ENCODE measurements around the gene MCM3.

Gene MCM3

DNA sequence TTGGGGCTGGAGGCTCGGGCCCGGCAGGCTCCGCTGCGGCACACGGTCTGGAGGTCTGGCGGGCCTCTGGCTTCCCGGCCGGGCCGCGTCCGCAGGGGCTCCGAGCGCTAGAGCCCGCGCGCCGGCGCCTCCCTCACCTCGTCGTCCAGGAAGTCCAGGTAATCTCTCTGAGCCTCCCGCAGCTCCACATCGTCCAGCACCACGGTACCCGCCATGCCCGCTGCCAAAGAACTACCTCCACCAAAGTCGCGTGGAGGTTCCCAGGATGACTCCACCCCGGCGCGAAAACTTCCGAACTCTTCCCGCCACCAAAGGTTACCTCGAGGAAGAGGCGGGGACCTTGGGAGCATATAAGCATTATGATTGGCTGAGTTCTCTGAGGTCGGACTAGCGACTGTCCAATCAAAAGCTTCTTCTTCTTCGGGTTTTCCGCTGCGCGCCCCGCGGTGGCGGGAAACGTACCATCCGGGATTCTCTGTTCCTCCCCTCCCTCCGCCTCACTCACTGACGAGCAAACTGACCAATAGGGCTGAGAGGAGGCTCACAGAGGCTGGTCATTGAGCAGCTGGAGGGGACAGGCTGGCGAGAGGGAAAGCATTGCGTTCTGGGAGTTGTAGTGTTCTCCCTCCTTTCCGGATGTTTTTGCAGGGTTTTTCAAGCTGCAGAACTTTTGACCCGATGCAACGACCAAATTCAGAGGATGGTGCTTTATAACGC is at the start of gene MCM3:
TSS of gene MCM3 (minus strand) at position 283 of the 717 bp plus-strand sequence. CDS start at position 215, 68 bp downstream.
- DNase-seq, result peak; percentile 97

GRCh38 chr6:52333840-52334200 is 49.3 kb upstream of the MCM3 start:
- DNase-seq, result no peak

DNA sequence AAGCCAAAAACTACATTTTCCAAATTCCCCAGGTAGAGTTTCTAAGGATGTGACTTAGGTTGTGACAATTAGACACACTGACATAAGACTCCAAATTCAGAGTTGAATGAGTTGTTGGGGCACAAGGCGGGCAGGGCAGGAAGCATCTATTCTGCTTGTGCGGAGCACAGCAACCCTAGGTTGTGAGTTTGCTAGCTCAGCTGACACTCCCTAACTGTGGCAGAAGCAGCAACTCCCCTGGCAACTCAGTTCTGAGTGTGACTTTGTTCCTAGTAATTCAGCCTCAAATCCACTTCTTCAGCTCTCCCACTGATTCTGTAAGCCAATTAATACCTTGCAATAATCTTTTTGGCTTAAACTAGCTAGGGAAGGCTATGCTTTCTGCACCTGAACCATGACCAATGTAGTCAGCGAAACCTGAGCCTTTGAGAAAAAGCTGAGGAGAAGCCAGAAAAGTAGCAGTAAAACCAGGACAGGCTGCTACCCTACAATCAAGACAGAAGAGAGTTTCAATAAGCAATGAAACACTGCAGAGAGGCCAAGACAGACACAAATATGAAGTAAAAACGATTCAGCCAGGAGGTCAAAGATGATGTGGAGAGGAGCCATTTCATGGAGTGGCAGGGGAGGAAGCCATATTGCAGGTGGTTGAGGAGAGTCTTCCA is 47.4 kb upstream of the MCM3 start:
- DNase-seq, result no peak

GRCh38 chr6:52330470-52330869 is 45.9 kb upstream of the MCM3 start:
- DNase-seq, result no peak

GRCh38 chr6:52328729-52329128 is 44.2 kb upstream of the MCM3 start:
- no peak for DNase-seq

DNA sequence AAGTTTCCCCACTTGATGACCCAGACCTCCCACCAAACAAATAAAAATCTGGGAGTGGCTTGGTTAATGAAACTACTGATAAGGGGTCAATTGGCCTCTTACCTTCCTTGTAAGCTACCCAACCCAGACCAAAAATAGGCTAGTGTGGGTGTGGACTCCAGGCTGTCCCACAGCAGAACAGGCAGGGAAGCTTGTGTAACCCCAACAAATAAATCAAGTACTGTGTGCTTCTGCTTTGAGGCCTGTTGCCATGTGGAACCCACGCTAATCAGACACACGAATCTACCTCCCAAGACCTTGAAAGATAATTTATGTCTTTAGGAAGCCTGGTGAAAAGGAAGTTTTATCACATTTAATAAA is 43.7 kb upstream of the MCM3 start:
- DNase-seq, result no peak

DNA sequence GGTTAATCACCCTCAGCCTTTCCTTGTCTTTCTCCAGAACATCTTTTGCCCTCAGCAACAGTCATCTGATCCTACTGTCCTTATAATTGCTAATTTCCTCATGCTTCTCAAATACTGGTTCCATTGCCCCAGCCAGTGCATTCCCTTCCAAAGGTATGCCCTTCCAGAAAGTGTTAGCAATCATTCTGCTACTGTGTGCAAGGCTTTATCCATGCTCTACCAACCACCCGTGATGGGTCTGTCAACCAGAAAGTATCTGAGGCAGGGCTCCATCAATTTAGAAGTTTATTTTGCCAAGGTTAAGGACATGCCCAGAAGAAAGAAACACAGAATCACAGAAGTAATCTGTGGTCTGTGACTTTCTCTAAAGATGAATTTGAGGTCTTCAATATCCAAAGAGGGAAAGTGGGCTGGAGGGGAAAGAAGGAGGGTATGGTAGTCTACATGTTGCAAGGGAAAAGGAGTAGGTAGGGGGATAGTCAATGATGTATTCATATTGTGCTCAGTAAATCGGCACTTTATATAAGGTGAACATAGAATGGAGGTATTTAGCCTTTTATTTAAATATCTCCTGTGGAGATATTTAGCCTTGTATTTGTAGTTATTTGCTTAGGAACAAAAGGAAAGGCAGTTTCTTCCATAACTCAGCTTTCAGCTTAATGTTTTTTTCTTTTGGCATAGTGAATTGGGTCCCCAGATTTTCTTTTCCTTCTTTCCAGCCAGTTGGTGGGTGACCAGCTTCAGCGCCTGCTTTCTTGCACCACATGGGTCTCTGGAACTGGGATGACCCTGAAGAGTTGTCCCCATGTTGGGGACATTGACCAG is 42.2 kb upstream of the MCM3 start:
- DNase-seq, result no peak

- DNase-seq, result no peak
Measured at GRCh38 chr6:52325695-52326471, 41.3 kb upstream of the MCM3 start.

DNA sequence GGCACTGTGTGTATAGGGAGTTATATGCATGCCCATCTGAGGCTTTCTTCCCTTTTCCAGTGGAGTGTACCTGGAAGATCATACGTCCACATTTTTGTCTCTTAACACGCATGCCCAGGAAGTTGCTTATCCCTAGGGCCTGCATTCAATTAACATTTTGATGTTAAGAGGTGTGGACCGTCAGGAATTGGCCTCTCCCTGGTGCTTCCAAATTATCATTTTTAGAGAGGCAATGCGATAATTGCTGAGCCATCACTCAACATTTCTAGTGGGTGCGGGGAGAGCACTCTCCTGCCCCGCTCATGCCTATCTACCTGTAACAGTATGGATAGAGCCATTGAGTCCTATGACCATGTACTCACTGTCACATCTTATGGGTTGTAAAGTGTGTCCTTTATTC is 39.6 kb upstream of the MCM3 start:
- no peak for DNase-seq

DNA sequence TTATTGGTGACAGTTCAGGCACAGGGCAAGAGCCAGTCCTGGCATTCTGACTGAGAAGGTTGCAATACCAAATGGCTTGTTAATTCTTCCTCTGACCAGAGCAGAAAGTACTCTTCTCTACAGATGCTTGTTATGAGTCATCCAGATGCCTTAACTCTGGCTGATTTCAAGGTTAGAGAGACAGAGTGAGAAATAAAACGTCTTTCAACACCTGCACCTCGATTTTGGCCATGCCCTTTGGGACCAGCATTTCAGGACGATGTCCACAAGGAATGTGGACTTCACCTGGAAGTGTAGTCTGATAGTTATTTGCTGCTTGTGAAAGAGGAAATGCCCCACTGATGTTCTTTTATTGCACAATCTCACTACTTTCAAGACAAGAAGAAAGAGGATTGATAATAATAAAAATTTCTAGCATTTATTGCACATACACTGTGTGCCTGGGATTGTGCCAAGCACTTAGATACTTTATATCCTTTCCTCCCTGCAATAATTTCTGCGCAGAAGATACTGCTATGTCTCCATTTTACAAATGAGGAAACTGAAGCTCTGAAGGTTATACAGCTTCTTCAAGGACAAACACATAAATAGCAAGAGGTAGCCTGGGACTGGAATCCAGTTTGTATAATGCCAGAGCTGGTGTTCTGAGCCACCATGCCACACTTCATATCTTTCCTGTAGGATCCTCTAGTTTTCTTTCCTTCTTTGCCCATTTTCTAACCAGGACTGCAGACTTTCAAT is 33.5 kb upstream of the MCM3 start:
- DNase-seq, result no peak

- no peak for DNase-seq
Measured at GRCh38 chr6:52317211-52317610, 32.7 kb upstream of the MCM3 start.

GRCh38 chr6:52314752-52315151 is 30.2 kb upstream of the MCM3 start:
- no peak for DNase-seq

DNA sequence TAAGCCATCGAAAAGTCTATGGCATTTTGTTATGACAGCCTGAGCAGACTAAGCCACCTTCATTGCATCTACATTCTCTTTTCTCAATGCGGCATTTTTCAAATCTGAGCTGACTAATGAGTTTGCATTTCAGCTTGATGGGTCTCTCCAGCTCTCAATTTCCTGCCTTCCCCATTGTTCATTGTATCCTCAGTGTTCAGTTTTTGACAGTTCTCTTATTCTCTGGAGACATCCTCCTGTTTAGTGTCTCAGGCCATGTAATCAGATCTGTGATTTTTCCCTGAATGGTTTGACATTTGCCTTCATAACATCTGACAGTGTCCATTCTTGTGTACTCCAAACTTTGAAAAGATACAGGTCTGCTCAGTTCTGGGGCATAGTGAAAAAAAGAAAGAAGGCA is 27.9 kb upstream of the MCM3 start:
- no peak for DNase-seq

- DNase-seq, result no peak
Measured at GRCh38 chr6:52310932-52311331, 26.4 kb upstream of the MCM3 start.

GRCh38 chr6:52307900-52308372 is 23.4 kb upstream of the MCM3 start:
- no peak for DNase-seq

DNA sequence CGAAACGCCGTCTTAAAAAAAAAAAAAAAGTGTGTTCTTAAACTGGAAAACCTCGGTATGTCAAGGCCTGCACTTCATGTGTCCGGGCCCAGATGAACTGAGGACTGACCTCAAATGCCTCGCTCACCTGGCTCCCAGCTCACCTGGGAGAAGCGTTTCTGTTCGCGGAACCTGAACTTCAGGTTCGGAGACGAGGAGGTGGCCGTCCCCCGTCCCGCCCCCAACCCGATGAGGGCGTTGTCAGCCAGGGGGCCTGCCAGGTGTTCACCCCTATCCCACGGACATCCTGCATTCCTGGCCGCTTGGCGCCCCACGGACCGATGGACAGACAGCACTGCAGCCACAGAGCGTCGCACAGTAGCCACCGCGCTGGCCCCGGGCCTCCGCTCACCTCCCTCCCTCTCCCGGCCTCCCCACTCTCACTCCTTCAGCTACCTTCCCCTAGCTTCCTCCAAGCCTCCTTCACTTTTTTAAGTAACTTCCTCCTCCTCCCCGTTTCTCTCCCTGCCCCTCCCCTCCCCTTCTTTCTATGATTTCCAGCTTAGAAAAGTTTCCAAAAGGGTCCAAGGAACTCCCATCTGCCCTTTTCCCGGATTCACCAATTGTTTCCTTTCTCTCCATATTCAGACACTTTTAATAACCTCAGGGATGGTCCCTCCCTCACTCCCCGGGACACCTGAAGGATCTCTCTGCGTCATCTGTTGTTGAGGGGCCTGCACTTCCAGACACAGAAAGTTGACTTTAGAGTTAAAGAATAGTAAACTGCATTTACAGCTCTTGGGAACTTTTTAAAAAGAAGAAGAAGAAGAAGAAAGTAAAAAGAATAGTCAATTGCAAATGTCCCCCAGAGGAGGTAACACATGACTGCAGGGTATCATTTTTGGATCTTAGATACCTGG is 22.7 kb upstream of the MCM3 start:
- DNase-seq, result no peak

DNA sequence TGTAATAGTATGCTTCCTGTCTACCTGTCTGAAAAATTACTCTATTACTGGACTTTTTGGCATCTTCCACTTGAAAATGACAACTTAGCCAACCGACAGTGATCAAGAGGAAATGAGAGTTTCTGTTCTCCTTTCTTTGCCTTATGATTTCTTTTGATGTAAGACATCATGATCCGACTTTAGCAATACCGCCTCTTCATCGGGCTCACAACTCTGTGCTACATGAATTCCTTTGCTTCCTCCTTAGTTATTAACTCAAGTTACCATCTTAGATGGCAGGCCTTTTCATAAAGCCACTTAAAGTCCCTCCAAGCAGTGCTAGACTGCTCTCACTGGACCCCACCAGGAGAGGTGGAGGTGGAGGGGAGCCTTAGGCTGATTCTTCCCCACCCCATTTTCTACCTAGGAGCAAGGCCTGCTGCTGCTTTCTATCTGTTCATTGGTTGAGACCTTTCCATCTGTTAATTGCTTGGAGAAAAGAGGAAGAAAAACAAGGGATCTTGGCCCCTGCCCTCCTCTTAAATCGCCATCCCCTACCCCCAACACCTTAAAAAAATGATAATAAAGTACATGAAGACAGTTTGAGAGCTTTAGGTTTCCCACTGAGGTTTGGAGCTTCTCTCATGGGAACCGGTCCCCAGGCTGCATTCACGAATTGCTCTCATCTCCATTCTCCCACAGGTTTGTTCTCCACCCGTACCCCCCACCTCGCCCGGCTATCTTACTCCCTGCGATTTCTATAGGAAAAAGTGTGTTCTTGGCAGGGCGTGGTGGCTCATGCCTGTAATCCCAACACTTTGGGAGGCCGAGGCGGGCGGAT is 21.6 kb upstream of the MCM3 start:
- no peak for DNase-seq

- no peak for DNase-seq
Measured at GRCh38 chr6:52305411-52305810, 20.9 kb upstream of the MCM3 start.

GRCh38 chr6:52304983-52305390 is 20.4 kb upstream of the MCM3 start:
- DNase-seq, result no peak

DNA sequence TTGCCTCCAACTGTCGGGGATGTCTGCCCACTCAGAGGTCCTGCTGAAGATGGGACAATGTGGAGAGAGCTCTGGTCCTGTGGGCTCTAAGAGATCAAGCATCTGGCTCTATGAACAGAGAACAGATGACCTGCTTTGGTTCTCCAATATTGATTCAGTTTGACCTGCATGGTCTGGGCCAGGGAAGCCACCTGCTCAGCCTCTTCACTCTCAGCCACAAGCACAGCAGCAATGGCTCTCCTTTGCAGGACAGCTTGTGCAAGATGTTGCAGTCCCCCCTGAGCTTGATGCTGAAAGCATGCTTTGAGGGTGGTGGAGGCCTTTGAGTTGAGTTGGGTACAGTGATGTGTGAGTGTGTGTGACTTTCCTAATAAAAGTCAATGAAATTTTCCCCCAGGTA is 18.6 kb upstream of the MCM3 start:
- DNase-seq, result no peak

Measured in stimulated activated CD4-positive, alpha-beta T cell treated with anti-CD3 and anti-CD28 coated beads, Interleukin-15, amount 100 ng/mL, for 24 hours (primary cell).